HL-60 (cell line): Measurements from ENCODE around the gene TMEM87B.

Source experiments
- DNase-seq, 2 experiments: peaks; one replicate each; pipeline ENCODE4 v3.0.0-alpha.2; 2010 to 2020; ENCODE audit warnings: low read depth in 1 of 2, low spot score in 1 of 2
- H3K27ac ChIP-seq: fragments of 250-450 bp; sonication (Bioruptor Pico); replicated peaks from 2 replicates; pipeline ENCODE4 v1.5.1; 2020; ENCODE audit warnings: mild to moderate bottlenecking, moderate library complexity
- H3K27me3 ChIP-seq: fragments of 250-450 bp; sonication (Bioruptor Pico); 2 replicates; pipeline ENCODE4 v1.5.1; 2021; ENCODE audit warnings: mild to moderate bottlenecking, moderate library complexity; ENCODE audit not compliant: insufficient read depth, poor library complexity, severe bottlenecking
- H3K4me3 ChIP-seq: replicated peaks from 2 replicates; pipeline ENCODE4 v1.5.1; 2011; ENCODE audit warnings: mild to moderate bottlenecking, control low read depth, low read length; ENCODE audit not compliant: insufficient read depth
- CTCF ChIP-seq: IDR thresholded peaks from one replicate; pipeline ENCODE4 v1.5.1; 2011; ENCODE audit warnings: low read length, control low read depth, inconsistent platforms; ENCODE audit not compliant: insufficient read depth
- GABPA ChIP-seq: IDR thresholded peaks from 2 replicates; pipeline ENCODE4 v1.6.1; 2012; ENCODE audit warnings: low read depth
- POLR2AphosphoS5 ChIP-seq: IDR thresholded peaks from 2 replicates; pipeline ENCODE4 v1.6.1; 2012; ENCODE audit warnings: low read depth
- REST ChIP-seq: IDR thresholded peaks from 2 replicates; pipeline ENCODE4 v1.6.1; 2012; ENCODE audit warnings: low read depth; ENCODE audit not compliant: insufficient replicate concordance
- SPI1 ChIP-seq: IDR thresholded peaks from 2 replicates; pipeline ENCODE4 v1.6.1; 2012; ENCODE audit warnings: low read depth, mild to moderate bottlenecking, borderline replicate concordance

The TMEM87B gene

GRCh38 chr2:112151701-112152440 lies 96.8 kb downstream of the TMEM87B start:
- Histone ChIP-seq H3K27ac (no peak overlapping the region), H3K27me3 (no peaks in the 10 kb centered on the region), H3K4me3 (no peak overlapping the region)
- no peak for DNase-seq
- no peak for TF ChIP-seq GABPA
- TF ChIP-seq SPI1 = no peak
- no peak for TF ChIP-seq REST
- TF ChIP-seq POLR2AphosphoS5 = no peak
- no peak for TF ChIP-seq CTCF

DNA sequence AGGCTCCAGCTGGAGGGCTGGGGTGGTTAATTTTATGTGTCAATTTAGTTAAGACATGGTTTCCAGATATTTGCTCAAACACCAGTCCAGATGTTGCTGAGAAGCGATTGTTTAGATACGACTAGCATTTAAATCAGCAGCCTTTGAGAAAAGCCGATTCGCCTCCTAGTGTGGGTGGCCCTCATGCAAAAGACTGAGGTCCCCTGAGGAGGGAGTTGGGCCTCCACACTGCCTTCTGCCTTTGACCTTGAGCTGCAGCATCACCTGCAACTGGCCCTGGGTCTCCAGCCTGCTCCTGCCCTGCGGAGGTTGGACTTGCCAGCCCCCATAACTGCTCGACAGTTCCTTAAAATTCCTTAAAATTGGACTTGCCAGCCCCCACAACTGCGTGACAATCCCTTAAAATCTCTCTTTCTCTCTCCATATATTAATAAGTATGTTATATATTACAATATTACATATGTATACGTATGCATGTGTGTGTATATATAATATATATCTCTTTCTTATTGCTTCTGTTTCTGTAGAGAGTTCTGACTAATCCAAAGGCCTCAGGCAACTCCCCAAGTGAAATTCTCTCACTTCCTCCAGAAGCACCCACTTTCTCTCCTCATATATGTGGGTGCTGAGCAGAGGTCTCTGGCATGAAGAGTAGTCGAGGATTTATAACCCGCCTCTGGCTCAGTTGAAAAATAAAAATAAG lies 97.6 kb downstream of the TMEM87B start:
- Histone ChIP-seq H3K27me3 (no peaks in the 10 kb centered on the region), H3K27ac (no peak overlapping the region), H3K4me3 (no peak overlapping the region)
- no peak for DNase-seq
- TF ChIP-seq CTCF (no peak), POLR2AphosphoS5 (no peak), GABPA (no peak), REST (no peak), SPI1 (no peak)

- Histone ChIP-seq H3K4me3 (no peak overlapping the region), H3K27me3 (no peaks in the 10 kb centered on the region), H3K27ac (no peak overlapping the region)
- DNase-seq = no peak
- TF ChIP-seq SPI1 = no peak
- TF ChIP-seq REST = no peak
- TF ChIP-seq GABPA = no peak
- no peak for TF ChIP-seq CTCF
- no peak for TF ChIP-seq POLR2AphosphoS5
These were observed 98.1 kb downstream of the TMEM87B start for GRCh38 chr2:112153179-112153490.
